Tibial nerve (tissue), 4 donors: ENCODE results near the gene TMED6.

Experiments used
- CTCF ChIP-seq, 5 experiments: fragments of 200-600 bp in 3 of 5; fragments of 450-650 bp in 2 of 5; sonication (generic) in 3 of 5; IDR thresholded peaks; one replicate each; pipeline ENCODE4 v1.5.1; 2016 to 2019; ENCODE audit warnings: antibody characterized with exemption in 5 of 5, mild to moderate bottlenecking in 3 of 5, moderate library complexity in 2 of 5
- EP300 ChIP-seq, 2 donors: sonication (generic); formaldehyde crosslinking; IDR thresholded peaks; one replicate each; pipeline ENCODE4 v1.6.1; 2017; ENCODE audit warnings: antibody characterized with exemption in 2 of 2, mild to moderate bottlenecking in 1 of 2
- POLR2A ChIP-seq, 2 donors: fragments of 450-650 bp; IDR thresholded peaks; one replicate each; pipeline ENCODE4 v1.6.1; 2017; ENCODE audit warnings: antibody characterized with exemption in 2 of 2, mild to moderate bottlenecking in 2 of 2, moderate library complexity in 2 of 2

- TF ChIP-seq CTCF (IDR thresholded peaks at IDR 0.05) (no peak), POLR2A (IDR thresholded peaks at IDR 0.05) (no peak), EP300 (IDR thresholded peaks at IDR 0.05) (no peak)
Measured at GRCh38 chr16:69340095-69340644, 11.4 kb downstream of the TMED6 start.
